Glomerular visceral epithelial cell (primary cell): ENCODE data around the gene MTX1.
"Not testable (repeated sequence)": the region's sequence is repeated elsewhere in the genome, so short reads cannot be mapped to it uniquely, and the experiment has no call there.

Experiments used
- DNase-seq: peaks from one replicate; pipeline ENCODE4 v3.0.0-alpha.2; 2016; ENCODE audit errors: extremely low spot score

MTX1 gene

GRCh38 chr1:155207806-155208540 is 522 bp upstream of the MTX1 start, which contains the start of gene THBS3:
THBS3 (minus strand) TSS chr1:155207897; CDS start chr1:155207876, 21 bp downstream.
- DNase-seq: peak; percentile 58

GRCh38 chr1:155209312-155209721 is 822 bp downstream of the MTX1 start:
- no peak for DNase-seq

- no peak for DNase-seq
Measured at GRCh38 chr1:155210314-155211104, 2.0 kb downstream of the MTX1 start.

GRCh38 chr1:155211381-155212050 is 3.0 kb downstream of the MTX1 start:
- DNase-seq: not testable (repeated sequence)

GRCh38 chr1:155212051-155212440 is 3.6 kb downstream of the MTX1 start:
- DNase-seq: not testable (repeated sequence)

GRCh38 chr1:155214702-155215101 is 6.2 kb downstream of the MTX1 start:
- DNase-seq: not testable (repeated sequence)

- peak; percentile 68 for DNase-seq
Measured at GRCh38 chr1:155218854-155219591, 10.5 kb downstream of the MTX1 start.

GRCh38 chr1:155219592-155220031 is 11.1 kb downstream of the MTX1 start:
- peak; percentile 36 for DNase-seq

- DNase-seq: not testable (repeated sequence)
Measured at GRCh38 chr1:155220211-155220965, 11.9 kb downstream of the MTX1 start.

- no peak for DNase-seq
Measured at GRCh38 chr1:155223047-155223446, 14.6 kb downstream of the MTX1 start.

- not testable (repeated sequence) for DNase-seq
Measured at GRCh38 chr1:155225404-155225759, 16.9 kb downstream of the MTX1 start.

- DNase-seq: peak; percentile 83
Measured at GRCh38 chr1:155226188-155226909, 17.9 kb downstream of the MTX1 start.

- no peak for DNase-seq
Measured at GRCh38 chr1:155226910-155227260, 18.4 kb downstream of the MTX1 start.

- peak; percentile 100 for DNase-seq
Measured at GRCh38 chr1:155227261-155228095, 19.0 kb downstream of the MTX1 start.

GRCh38 chr1:155228096-155228427 is 19.6 kb downstream of the MTX1 start:
- no peak for DNase-seq

- DNase-seq: not testable (repeated sequence)
Measured at GRCh38 chr1:155231302-155231701, 22.8 kb downstream of the MTX1 start.

- peak; percentile 50 for DNase-seq
Measured at GRCh38 chr1:155232001-155232978, 23.8 kb downstream of the MTX1 start.

GRCh38 chr1:155233502-155233901 is 25.0 kb downstream of the MTX1 start:
- DNase-seq: not testable (repeated sequence)
